Measurements from ENCODE around the gene TIMP1. TPM values are rescaled to one million over a fixed set of nuclear protein-coding genes. Genes with fewer than 3 reads are reported as not detected.

Gene TIMP1
- polyA plus RNA-seq, 1 of the 3 experiments (the other 2 are of a cell fraction): 323 TPM

DNA sequence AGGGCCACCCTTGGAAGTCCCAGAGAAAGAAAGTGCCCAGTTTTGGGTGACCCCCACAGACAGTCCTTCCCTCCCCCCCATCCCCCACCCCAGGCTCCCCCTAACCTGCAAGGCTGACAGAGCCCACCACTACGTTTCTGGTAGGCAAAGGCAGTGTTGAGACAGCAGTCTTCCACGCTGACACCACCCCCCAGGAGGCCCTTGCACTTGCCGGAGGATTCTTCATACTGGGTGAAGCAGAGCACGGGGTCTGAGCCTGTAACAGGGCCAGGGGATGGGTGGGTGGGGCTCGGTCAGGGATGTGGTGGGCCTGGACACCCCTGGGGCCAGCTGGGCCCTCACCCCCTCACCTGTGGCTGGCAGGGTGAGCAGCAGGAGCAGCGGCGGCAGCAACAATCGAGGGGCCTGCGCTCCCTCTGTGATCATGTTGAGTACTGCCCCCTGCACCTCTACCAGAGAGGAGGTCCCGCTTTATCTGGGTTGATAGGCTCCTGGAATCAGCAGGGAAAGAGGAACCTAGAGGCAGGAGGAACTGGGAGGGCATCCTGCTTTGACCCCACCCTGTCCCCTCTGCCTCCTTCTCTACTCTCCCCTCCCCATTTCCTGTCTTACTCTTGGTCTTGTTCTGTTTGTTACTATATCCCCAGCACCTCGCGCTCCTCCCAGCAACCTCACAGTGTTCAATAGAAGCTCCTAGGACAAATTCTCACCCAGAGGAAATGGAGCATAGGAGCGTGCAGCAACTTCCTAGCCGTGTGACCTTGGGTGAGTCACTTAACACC lies 47.4 kb downstream of the TIMP1 start, which contains the start of gene CFP:
Gene CFP, minus strand, starts transcription at position 512 of the 782 bp plus-strand sequence. Its CDS starts 86 bp downstream, at position 426.
- ChIA-PET CTCF (interaction anchor here (0.9 to 2.6 kb wide), 3 partner anchors 12 to 15 kb away, joined by 3 to 14 read pairs (median 3); no protein-coding TSS in a partner anchor), POLR2A (no interaction called here)
- Histone ChIP-seq H3K9me3 (no peaks in the 10 kb centered on the region), H3F3A (replicated peaks; ENCODE audit: insufficient read depth) (no peaks in the 10 kb centered on the region), H4K20me1 (ENCODE audit: insufficient read depth) (no peaks in the 10 kb centered on the region), H3K36me3 (replicated peaks in 1 of 2; ENCODE audit: control insufficient read depth in 1 of 2, insufficient read depth in 2 of 2, low read length in 1 of 2) (peaks cover 0 to 4% of the 10 kb centered on the region in 2 experiments), H3K4me2 (no peak within 1 kb of the TSS), H3K4me3 (ENCODE audit: low read depth in 2 of 2, low read length in 1 of 2) (no peak within 1 kb of the TSS), H3K27ac (ENCODE audit: low read depth in 2 of 2, low read length in 1 of 2) (no peak within 1 kb of the TSS), H3K9me2 (no peaks in the 10 kb centered on the region), H3K79me2 (ENCODE audit: insufficient read depth) (no peaks in the 10 kb centered on the region), H3K9ac (no peak within 1 kb of the TSS), H3K27me3 (ENCODE audit: insufficient read depth) (peaks cover 6% of the 10 kb centered on the region), H2AFZ (ENCODE audit: low read depth) (no peak within 1 kb of the TSS), H3K4me1 (ENCODE audit: control insufficient read depth in 1 of 2, insufficient read depth in 2 of 2, low read depth in 1 of 2, low read length in 1 of 2) (no peaks in the 10 kb centered on the region)
- no peak for TF ChIP-seq RCOR1 (IDR thresholded peaks at IDR 0.05; ENCODE audit: low read length)
- no peak for TF ChIP-seq POLR2AphosphoS5 (IDR thresholded peaks at IDR 0.05; ENCODE audit: low read depth, low read length)
- TF ChIP-seq, protein P1, sequence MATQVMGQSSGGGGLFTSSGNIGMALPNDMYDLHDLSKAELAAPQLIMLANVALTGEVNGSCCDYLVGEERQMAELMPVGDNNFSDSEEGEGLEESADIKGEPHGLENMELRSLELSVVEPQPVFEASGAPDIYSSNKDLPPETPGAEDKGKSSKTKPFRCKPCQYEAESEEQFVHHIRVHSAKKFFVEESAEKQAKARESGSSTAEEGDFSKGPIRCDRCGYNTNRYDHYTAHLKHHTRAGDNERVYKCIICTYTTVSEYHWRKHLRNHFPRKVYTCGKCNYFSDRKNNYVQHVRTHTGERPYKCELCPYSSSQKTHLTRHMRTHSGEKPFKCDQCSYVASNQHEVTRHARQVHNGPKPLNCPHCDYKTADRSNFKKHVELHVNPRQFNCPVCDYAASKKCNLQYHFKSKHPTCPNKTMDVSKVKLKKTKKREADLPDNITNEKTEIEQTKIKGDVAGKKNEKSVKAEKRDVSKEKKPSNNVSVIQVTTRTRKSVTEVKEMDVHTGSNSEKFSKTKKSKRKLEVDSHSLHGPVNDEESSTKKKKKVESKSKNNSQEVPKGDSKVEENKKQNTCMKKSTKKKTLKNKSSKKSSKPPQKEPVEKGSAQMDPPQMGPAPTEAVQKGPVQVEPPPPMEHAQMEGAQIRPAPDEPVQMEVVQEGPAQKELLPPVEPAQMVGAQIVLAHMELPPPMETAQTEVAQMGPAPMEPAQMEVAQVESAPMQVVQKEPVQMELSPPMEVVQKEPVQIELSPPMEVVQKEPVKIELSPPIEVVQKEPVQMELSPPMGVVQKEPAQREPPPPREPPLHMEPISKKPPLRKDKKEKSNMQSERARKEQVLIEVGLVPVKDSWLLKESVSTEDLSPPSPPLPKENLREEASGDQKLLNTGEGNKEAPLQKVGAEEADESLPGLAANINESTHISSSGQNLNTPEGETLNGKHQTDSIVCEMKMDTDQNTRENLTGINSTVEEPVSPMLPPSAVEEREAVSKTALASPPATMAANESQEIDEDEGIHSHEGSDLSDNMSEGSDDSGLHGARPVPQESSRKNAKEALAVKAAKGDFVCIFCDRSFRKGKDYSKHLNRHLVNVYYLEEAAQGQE (IDR thresholded peaks at IDR 0.05; ENCODE audit: low read depth, low read length): no peak
- no peak for TF ChIP-seq RXRA (IDR thresholded peaks at IDR 0.05; ENCODE audit: borderline replicate concordance, low read depth)
- TF ChIP-seq RFX5 (IDR thresholded peaks at IDR 0.05; ENCODE audit: low read length): no peak
- TF ChIP-seq RAD21 (IDR thresholded peaks at IDR 0.05; ENCODE audit: low read length): no peak
- no peak for TF ChIP-seq EZH2phosphoT487 (IDR thresholded peaks at IDR 0.05; ENCODE audit: borderline replicate concordance, low read depth)
- no peak for TF ChIP-seq SMC3 (IDR thresholded peaks at IDR 0.05; ENCODE audit: low read depth, low read length)
- no peak for TF ChIP-seq TEAD4 (IDR thresholded peaks at IDR 0.05; ENCODE audit: borderline replicate concordance, insufficient read depth)
- TF ChIP-seq JUND (IDR thresholded peaks at IDR 0.05): no peak
- TF ChIP-seq GATA2 (CRISPR knock-in tag; IDR thresholded peaks at IDR 0.05): no peak
- TF ChIP-seq SIN3A (IDR thresholded peaks at IDR 0.05; ENCODE audit: borderline replicate concordance, low read depth, low read length): no peak
- no peak for TF ChIP-seq GABPA (IDR thresholded peaks at IDR 0.05; ENCODE audit: low read depth)
- TF ChIP-seq MAX (IDR thresholded peaks at IDR 0.05; ENCODE audit: low read depth): no peak
- TF ChIP-seq MXI1 (IDR thresholded peaks at IDR 0.05; ENCODE audit: low read depth, low read length): no peak
- TF ChIP-seq EP300 (IDR thresholded peaks at IDR 0.05; ENCODE audit: borderline replicate concordance in 1 of 2, low read depth in 1 of 2, low read length in 1 of 2): no peak
- TF ChIP-seq, protein P2, sequence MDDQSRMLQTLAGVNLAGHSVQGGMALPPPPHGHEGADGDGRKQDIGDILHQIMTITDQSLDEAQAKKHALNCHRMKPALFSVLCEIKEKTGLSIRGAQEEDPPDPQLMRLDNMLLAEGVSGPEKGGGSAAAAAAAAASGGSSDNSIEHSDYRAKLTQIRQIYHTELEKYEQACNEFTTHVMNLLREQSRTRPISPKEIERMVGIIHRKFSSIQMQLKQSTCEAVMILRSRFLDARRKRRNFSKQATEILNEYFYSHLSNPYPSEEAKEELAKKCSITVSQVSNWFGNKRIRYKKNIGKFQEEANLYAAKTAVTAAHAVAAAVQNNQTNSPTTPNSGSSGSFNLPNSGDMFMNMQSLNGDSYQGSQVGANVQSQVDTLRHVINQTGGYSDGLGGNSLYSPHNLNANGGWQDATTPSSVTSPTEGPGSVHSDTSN (IDR thresholded peaks at IDR 0.05): no peak
- 66% methylated on average over 9 of the region's 14 CpGs for WGBS (ENCODE audit: low lambda C conversion rate)
- no peak for DNase-seq
